Stimulated activated naive CD4-positive, alpha-beta T cell (primary cell): Measurements from ENCODE around the gene TMEM140.

ENCODE experiments used
- DNase-seq, 6 experiments: peaks; one replicate each; lab custom pipeline; 2025; lab: John Stamatoyannopoulos, UW

TMEM140 gene

GRCh38 chr7:135174941-135175340, 27.1 kb downstream of the TMEM140 start:
- DNase-seq = no peak

- no peak for DNase-seq
Measured at GRCh38 chr7:135175931-135176330, 28.1 kb downstream of the TMEM140 start.

GRCh38 chr7:135177028-135177696, 29.3 kb downstream of the TMEM140 start:
- no peak for DNase-seq

- no peak for DNase-seq
Measured at GRCh38 chr7:135178364-135178763, 30.5 kb downstream of the TMEM140 start.

GRCh38 chr7:135179321-135179925, 31.6 kb downstream of the TMEM140 start:
- no peak for DNase-seq

DNA sequence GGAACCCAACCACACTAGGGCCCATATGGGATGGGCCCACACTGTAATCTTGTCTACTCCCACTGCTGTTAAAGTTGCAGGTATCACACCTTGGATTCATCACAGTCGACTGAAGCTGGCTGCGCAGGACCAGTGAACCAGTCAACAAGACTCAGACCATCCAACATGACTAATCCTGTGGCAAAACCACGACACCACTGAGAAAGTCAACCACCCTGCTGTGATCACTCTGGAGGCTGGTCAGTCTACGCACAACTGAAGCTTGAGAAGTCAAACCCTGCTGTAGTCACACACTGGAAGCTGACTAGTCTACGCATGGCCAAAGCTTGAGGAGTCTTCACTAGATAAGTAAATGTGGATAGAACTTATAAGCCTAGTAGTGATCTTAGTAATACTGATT, 32.2 kb downstream of the TMEM140 start:
- no peak for DNase-seq

DNA sequence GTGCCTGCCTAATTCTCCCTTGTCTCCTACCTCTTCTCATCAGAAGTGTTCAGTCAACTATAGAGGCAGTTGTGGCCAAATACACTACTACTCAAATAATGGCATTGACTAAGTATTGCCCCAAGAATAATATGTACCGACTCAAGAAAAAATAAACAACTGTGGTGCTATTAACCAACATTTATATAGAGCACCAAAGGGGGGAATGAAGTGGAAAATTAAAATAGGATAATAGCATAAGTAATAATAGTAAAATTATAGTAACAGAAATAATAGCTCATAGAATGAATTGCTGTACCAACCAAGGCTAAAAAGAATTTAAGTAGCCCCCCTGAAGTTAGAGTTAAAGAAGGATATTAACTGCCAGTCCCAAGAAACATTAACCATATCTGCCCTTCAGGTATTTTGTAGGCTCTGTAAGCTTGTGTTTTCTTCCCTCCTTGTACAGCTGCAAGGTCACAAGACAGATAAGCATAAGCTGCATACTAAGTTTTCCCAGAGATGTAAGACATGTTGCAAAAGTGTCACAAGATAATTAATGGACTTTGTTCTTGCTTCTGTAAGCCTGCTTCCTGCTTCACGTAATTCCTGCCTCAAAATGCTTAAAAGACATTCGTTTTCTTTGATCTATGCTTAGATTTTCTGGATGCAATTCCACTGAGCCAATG, 33.5 kb downstream of the TMEM140 start:
- DNase-seq = no peak

DNA sequence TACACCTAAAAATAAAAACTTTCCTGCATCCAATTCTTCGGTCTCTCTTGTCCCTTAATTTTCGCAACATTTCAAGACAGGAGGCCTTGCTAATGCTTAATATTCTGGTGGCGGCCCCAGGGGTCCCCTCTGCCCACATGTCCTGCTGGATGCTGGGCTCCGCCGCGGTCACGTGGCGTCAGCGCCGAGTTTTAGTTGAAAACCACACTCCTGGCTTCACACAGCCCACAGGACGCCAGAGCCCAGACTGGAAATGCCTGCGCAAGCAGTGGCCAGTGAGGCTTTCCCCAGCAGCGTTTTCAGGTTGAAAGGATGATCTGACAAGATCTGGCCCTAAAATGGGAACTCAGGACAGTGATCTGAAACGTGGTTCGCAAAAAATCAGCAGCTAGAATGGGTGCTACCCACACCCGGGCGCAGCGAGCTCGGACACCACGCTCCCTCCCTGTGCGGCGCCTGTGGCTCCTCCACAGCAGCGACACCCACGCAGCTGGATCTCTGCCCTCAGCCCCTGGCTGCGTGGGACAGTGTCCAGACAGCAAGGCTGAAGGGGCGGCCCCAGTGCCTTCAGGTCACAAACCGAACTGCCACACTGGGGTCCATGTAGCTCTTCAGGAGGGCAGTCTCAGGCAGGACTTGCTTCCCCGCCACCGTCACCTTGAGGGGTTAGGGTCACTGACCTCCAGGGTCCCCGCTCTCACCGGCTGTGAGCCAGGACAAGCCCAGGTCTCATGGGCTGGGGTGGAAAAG, 34.2 kb downstream of the TMEM140 start:
- DNase-seq = no peak

GRCh38 chr7:135183478-135183877, 35.6 kb downstream of the TMEM140 start:
- DNase-seq = no peak

- DNase-seq = no peak
Measured at GRCh38 chr7:135184254-135184841, 36.5 kb downstream of the TMEM140 start.

DNA sequence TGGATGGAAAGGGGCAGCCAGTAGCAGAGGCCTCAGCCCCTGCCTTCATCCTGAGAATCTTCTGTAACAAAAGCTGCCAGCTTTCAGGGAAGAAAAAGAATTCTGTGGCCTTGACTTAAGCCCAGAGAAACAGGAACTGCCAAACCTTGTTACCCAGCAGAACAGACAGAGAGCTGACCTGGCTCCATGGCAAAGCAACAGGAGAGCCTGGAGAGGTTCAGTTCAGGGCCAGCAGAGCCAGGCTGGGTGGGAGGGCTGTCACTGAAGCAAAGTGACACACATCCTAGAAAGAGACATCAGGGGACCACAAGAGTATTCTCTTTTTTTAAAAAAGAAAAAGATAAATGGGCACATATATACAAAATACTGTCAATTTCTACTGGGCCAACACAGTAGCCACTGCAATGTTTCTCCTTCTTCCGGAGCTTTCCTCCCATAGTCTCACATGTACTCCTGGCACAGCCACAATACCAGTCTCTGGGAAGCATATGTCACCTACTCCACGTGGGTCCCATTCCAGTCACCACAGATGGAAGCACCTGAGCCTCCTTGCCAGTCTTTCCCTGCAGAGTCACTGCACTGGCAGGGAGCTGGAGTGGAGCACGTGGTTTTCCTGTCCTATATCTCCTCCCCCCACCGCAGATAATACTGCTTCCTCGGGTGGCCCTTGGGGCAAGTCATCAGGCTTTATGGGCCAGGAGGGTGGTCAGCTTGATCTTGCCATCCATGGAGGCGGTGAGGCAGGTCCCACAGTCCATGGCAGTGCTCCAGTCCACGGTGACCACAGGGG, 37.8 kb downstream of the TMEM140 start:
- DNase-seq = no peak

DNA sequence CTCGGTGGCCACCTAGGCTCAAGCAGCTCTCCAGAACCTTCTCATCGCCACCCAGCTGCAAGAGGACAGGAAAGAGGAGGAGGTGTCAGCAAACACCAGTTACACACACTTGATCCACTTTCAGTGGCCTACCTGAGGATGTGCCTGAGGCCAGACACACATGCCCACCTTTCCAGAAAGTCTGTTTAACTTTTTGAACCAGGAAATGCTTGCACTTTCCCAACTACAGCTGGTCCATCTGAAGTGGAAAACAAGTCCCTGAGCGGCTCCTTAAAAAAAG, 38.3 kb downstream of the TMEM140 start:
- no peak for DNase-seq

DNA sequence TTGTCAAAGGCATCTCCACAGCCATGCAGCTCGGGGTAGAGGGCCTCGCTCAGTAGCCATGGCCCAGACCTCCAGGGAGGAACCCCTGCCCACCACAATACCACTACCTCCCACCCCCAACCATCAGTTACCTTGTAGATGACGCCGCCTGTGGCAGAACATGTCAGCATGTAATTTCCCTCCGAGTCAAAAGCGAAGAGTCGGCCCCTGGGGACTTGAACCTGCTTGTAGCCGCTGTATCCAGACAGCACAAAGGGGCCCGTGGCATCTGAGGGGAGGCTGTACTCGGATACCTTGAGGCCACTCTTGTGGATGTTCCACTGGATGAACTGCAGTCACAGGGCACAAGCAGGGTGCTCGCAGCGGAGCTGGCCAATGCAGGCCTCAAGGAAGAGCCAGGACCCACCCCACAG, 39.0 kb downstream of the TMEM140 start:
- no peak for DNase-seq

- DNase-seq = no peak
Measured at GRCh38 chr7:135188298-135188984, 40.6 kb downstream of the TMEM140 start.

DNA sequence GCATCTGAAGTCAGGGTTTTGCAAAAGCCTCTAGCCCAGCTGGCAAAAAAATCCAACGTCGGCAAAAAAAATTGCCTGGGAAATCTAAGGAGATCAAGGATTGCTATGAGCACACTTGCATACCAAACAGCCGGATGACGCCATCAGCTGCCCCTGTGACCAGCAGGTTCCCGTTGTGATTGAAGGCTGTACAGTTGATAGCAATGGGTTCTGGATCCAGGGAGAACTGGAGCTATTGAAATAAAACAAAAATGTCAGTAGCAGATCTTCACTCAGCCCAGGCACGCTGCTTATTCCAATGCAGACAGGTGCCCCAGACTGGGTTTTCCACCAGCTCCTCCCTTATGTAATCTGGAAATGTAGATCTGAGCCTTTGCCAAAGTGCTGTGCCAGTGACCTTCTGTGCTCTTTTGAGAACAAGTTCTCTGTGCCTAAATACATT, 41.4 kb downstream of the TMEM140 start:
- DNase-seq = no peak

DNA sequence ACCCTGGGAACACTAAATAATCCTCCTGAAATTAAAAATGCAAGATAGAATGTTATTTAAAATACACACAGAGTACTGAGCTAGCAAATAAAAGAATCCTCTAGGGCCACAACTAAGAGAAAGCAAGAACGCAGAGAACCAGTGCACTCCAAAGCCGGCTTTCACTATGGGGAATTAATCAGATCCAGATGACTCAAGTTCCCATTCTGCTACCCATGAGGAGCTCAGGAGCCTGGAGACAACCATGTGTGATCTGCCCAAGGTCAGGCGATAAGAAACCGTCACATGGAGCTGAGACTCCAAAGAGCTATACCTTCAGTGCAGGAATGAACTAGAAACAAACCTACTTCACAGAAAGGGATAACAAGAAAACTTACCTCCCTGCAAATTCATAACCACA, 42.1 kb downstream of the TMEM140 start:
- DNase-seq = no peak

- no peak for DNase-seq
Measured at GRCh38 chr7:135190703-135191102, 42.8 kb downstream of the TMEM140 start.

- no peak for DNase-seq
Measured at GRCh38 chr7:135192914-135193536, 45.2 kb downstream of the TMEM140 start.

GRCh38 chr7:135193615-135194081, 45.8 kb downstream of the TMEM140 start:
- DNase-seq = no peak

DNA sequence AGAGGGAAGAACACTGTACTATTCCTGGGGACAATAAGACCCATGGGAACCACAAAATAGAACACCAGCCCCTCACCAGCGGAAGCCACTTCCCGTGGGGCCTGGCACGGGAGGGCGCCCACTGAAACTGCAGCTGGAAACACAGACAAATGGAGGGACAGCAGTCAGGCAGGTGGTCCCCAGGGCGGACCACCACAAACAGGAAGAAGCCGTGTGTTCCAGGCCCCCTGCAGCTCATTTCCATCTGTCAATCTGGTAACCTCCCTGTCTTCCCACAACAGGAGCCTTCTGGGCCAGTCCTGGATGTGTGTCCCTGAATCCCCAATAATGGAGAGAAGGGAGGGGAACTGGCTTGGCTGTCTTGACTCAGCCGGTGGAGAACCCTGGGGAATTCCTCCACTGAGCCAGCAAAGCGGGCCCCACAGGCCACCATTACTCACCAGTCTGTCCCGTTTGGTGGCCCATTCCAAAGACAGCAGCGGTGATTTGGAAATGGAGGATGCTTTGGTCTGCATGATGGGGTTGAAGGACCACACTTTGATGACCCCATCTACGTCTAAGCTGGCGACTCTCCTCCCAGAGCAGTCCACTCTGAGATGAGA, 46.7 kb downstream of the TMEM140 start:
- DNase-seq = no peak
